Esophagus muscularis mucosa (tissue), 4 donors: ENCODE results near the gene SLC25A39.

ENCODE experiments used
- EP300 ChIP-seq: sonication (generic); formaldehyde crosslinking; IDR thresholded peaks from one replicate; pipeline ENCODE4 v1.6.1; 2017; ENCODE audit warnings: antibody characterized with exemption
- POLR2A ChIP-seq: fragments of 450-650 bp; IDR thresholded peaks from one replicate; pipeline ENCODE4 v1.6.1; 2017; ENCODE audit warnings: antibody characterized with exemption, moderate library complexity, mild to moderate bottlenecking, low read depth
- TF ChIP-seq, protein P1 (sequence below), 3 experiments: fragments of 200-600 bp in 2 of 3; fragments of 450-650 bp in 1 of 3; sonication (generic) in 2 of 3; IDR thresholded peaks; one replicate each; pipeline ENCODE4 v1.5.1; 2017 to 2019; ENCODE audit warnings: antibody characterized with exemption in 3 of 3, mild to moderate bottlenecking in 2 of 3, moderate library complexity in 1 of 3

DNA sequence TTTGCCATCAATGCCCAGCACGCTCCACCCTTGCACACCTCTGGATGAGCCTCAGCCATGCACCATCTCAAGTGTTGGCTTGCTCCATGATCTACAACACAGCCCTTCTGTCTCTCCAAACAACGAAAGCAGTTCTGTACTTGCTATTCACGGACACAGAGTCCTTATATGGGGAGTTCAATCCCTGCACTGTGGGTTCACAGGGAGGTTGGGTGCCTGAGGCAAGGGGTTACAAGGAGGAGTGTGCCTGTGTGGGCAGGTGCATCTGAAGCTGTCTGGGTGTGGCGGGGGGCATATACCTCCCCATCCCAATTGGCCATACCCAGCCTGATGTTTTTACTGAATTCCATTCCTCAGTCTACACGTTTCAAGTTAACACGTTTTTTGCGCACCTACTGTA, 10.6 kb downstream of the SLC25A39 start:
- TF ChIP-seq, protein P1, sequence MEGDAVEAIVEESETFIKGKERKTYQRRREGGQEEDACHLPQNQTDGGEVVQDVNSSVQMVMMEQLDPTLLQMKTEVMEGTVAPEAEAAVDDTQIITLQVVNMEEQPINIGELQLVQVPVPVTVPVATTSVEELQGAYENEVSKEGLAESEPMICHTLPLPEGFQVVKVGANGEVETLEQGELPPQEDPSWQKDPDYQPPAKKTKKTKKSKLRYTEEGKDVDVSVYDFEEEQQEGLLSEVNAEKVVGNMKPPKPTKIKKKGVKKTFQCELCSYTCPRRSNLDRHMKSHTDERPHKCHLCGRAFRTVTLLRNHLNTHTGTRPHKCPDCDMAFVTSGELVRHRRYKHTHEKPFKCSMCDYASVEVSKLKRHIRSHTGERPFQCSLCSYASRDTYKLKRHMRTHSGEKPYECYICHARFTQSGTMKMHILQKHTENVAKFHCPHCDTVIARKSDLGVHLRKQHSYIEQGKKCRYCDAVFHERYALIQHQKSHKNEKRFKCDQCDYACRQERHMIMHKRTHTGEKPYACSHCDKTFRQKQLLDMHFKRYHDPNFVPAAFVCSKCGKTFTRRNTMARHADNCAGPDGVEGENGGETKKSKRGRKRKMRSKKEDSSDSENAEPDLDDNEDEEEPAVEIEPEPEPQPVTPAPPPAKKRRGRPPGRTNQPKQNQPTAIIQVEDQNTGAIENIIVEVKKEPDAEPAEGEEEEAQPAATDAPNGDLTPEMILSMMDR (IDR thresholded peaks at IDR 0.05) = no peak
- no peak for TF ChIP-seq POLR2A
- no peak for TF ChIP-seq EP300
